ENCODE data around the gene CDC42EP2.

DNA sequence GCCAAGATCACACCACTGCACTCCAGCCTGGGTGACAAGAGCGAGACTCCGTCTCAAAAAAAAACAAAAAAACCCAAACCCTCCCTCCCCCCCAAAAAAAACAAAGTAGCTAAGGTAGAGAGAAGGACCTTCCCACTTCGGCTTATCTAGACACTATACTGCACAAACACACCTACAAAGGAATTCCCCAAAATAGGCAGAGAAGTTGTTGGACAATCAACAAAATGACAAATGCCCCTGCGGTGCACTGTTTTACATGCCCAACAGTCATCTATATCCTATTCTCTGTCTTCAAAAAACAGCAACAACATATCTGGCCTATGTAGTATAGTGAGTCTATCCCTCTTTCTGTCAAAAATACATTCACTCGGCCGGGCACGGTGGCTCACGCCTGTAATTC is 12.4 kb downstream of the CDC42EP2 start:
- TF ChIP-seq, protein P1, sequence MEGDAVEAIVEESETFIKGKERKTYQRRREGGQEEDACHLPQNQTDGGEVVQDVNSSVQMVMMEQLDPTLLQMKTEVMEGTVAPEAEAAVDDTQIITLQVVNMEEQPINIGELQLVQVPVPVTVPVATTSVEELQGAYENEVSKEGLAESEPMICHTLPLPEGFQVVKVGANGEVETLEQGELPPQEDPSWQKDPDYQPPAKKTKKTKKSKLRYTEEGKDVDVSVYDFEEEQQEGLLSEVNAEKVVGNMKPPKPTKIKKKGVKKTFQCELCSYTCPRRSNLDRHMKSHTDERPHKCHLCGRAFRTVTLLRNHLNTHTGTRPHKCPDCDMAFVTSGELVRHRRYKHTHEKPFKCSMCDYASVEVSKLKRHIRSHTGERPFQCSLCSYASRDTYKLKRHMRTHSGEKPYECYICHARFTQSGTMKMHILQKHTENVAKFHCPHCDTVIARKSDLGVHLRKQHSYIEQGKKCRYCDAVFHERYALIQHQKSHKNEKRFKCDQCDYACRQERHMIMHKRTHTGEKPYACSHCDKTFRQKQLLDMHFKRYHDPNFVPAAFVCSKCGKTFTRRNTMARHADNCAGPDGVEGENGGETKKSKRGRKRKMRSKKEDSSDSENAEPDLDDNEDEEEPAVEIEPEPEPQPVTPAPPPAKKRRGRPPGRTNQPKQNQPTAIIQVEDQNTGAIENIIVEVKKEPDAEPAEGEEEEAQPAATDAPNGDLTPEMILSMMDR (IDR thresholded peaks at IDR 0.05): no peak
- no peak for TF ChIP-seq EZH2 (IDR thresholded peaks at IDR 0.05)
- no peak for TF ChIP-seq EZH2phosphoT487 (IDR thresholded peaks at IDR 0.05)
